ENCODE measurements around the gene HNRNPA3. TPM values are rescaled to one million over a fixed set of nuclear protein-coding genes. Genes with fewer than 3 reads are reported as not detected.

The HNRNPA3 gene
- total and polyA plus RNA-seq, 2 of the 13 experiments (the other 11 are each of a cell fraction or from before 2014, with no cell fraction given) = 73.3 to 97.7 TPM

GRCh38 chr2:177165721-177166711, 46.6 kb upstream of the HNRNPA3 start (continued):
- TF ChIP-seq HMGXB4 (CRISPR knock-in tag; IDR thresholded peaks at IDR 0.05; ENCODE audit: borderline replicate concordance in 1 of 2, low read depth in 1 of 2) (peak in 1 of 2 experiments; percentile 33; a peak in 2 of 4 replicates), ZNF720 (CRISPR knock-in tag; IDR thresholded peaks at IDR 0.05) (no peak), SP4 (CRISPR knock-in tag; IDR thresholded peaks at IDR 0.05) (peak; percentile 47; the same call in 1 of the 2 replicates), CHCHD3 (CRISPR knock-in tag; IDR thresholded peaks at IDR 0.05) (no peak), ZFP36 (IDR thresholded peaks at IDR 0.05; ENCODE audit: borderline replicate concordance, low read depth, low read length, partially characterized antibody) (no peak), CENPBD1 (CRISPR knock-in tag; IDR thresholded peaks at IDR 0.05; ENCODE audit: borderline replicate concordance, low read depth) (no peak), WIZ (CRISPR knock-in tag; IDR thresholded peaks at IDR 0.05) (no peak), SNRNP70 (IDR thresholded peaks at IDR 0.05; ENCODE audit: low read depth, low read length) (no peak), ZNF446 (CRISPR knock-in tag; IDR thresholded peaks at IDR 0.05) (no peak), ZSCAN5A (CRISPR knock-in tag; IDR thresholded peaks at IDR 0.05; ENCODE audit: borderline replicate concordance) (no peak), NONO (IDR thresholded peaks at IDR 0.05) (no peak), NONO (CRISPR knock-in tag; conservative IDR thresholded peaks at IDR 0.05) (no peak), GMEB2 (CRISPR knock-in tag; IDR thresholded peaks at IDR 0.05; ENCODE audit: low read depth) (no peak), THYN1 (CRISPR knock-in tag; IDR thresholded peaks at IDR 0.05; ENCODE audit: borderline replicate concordance, low read depth) (no peak), TRAFD1 (CRISPR knock-in tag; IDR thresholded peaks at IDR 0.05; ENCODE audit: borderline replicate concordance) (no peak), ZKSCAN8 (CRISPR knock-in tag; IDR thresholded peaks at IDR 0.05; ENCODE audit: borderline replicate concordance) (peak; percentile 67; the same call in 1 of the 2 replicates), ZNF782 (CRISPR knock-in tag; IDR thresholded peaks at IDR 0.05; ENCODE audit: borderline replicate concordance) (no peak), ZFP1 (CRISPR knock-in tag; IDR thresholded peaks at IDR 0.05) (no peak), ZNF225 (CRISPR knock-in tag; IDR thresholded peaks at IDR 0.05) (no peak), PLSCR1 (CRISPR knock-in tag; IDR thresholded peaks at IDR 0.05; ENCODE audit: borderline replicate concordance) (no peak)

All from HepG2 (cell line).